CD4-positive, alpha-beta T cell treated with Interleukin-1 beta for 1 hour (primary cell): ENCODE data around the gene GRSF1.
"Not testable (repeated sequence)": the region's sequence is repeated elsewhere in the genome, so short reads cannot be mapped to it uniquely, and the experiment has no call there.

Experiments used
- DNase-seq, 2 donors: peaks; one replicate each; pipeline ENCODE4 v3.0.0-alpha.2; 2020 to 2022

Gene GRSF1, protein sequence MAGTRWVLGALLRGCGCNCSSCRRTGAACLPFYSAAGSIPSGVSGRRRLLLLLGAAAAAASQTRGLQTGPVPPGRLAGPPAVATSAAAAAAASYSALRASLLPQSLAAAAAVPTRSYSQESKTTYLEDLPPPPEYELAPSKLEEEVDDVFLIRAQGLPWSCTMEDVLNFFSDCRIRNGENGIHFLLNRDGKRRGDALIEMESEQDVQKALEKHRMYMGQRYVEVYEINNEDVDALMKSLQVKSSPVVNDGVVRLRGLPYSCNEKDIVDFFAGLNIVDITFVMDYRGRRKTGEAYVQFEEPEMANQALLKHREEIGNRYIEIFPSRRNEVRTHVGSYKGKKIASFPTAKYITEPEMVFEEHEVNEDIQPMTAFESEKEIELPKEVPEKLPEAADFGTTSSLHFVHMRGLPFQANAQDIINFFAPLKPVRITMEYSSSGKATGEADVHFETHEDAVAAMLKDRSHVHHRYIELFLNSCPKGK

DNA sequence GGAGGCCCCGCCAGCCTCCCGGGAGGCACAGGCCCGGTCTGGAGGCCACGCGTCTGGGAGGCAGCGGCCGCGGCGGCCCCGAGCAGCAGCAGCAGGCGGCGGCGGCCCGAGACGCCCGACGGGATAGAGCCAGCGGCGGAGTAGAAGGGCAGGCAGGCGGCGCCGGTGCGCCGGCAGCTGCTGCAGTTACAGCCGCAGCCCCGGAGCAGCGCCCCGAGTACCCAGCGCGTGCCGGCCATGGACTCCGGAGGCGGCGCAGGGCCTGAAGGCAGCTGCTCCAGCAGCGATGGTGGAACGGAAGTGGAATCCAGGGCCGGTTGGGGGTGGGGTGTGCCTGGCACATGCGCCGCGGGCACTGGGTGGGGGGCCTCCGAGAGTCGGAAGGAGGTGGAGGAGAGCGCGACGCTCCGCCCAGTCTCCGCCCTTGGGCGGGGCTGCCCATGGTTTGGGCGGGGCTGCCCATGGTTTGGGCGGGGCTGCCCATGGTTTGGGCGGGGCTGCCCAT is at the start of gene GRSF1:
GRSF1 (minus strand) TSS at position 302 of the 505 bp plus-strand sequence; CDS start at position 239, 63 bp downstream.
- peak; percentile 94 for DNase-seq

DNA sequence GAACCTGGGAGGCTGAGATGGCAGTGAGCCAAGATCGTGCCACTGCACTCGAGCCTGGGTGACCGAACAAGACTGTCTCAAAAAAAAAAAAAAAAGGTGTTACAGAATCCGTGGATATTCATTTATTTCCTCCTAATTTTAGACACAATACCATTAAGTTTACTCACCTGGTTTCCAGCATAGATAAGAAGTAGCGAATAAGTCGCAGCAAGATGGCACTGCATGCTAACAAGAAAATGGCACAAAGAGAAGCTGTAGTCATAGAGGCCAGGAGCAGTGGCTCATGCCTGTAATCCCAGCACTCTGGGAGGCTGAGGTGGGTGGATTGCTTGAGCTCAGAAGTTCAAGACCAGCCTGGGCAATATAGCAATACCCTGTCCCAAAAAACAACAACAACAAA is 45.5 kb upstream of the GRSF1 start:
- no peak for DNase-seq

DNA sequence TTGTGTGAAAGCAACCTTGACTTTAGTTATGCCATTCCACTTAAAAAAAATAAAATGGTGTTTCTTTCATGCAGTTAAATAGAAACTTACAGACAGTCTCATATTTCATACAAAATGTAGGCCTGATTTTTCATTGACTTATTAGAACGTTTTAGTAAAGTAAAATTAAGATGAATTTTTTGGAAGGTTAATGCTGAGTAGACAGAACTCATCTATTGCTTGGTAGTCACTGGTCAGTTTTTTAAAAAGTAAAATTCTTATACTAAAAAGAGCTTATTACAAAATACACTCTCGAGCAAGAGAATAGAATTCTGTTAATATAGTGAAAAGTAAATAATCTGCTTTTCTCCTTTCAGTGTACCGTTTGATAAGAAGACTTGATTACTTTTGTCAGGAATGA is 41.0 kb upstream of the GRSF1 start:
- no peak for DNase-seq

DNA sequence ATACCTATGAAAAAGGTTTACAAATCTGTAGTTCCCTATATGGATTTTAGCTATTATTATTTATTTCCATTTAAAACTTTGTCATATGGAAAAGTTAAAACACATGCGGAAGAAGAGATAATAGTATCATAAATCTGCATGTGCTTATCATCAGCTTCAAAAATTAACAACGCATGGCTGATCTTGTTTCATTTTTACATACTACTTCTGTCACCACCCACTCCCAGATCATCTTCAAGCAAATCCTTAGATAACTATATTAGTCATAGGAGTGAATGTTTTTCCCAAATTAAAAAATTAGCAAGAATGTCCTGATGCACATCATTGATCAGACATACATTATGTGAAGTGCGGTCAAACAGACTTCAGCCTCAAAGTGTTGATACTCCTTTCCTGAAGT is 37.9 kb upstream of the GRSF1 start:
- no peak for DNase-seq

DNA sequence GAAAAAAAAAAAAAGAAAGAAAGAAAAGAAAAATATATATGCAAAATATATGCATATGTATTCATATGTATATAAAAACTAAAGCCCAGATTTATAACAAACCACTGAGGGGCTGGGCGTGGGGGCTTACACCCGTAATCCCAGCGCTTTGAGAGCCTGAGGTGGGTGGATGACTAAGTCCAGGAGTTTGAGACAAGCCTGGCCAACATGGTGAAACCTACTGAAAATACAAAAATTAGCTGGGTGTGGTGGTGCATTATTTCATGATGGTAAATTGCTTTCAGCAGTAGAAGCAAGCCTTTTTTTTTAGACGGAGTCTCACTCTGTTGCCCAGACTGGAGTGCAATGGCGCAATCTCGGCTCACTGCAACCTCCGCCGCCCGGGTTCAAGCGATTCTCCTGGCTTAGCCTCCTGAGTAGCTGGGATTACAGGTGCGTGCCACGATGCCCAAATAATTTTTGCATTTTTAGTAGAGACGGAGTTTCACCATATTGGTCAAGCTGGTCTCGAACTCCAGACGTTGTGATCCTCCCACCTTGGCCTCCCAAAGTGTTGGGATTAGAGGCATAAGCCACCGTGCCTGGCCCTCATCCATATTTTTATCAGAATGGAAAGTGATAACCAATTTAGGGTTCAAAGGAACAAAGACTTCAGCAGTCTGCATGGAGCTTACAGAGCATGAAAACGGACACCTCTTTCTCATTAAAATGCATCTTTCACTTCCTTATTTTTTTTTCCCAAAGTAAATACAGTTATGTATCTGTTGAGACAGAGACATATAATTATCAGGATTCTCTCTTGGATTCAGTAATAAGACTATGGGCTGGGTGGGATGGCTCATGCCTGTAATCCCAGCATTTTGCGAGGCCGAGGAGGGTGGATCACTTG is 34.8 kb upstream of the GRSF1 start:
- DNase-seq: no peak

DNA sequence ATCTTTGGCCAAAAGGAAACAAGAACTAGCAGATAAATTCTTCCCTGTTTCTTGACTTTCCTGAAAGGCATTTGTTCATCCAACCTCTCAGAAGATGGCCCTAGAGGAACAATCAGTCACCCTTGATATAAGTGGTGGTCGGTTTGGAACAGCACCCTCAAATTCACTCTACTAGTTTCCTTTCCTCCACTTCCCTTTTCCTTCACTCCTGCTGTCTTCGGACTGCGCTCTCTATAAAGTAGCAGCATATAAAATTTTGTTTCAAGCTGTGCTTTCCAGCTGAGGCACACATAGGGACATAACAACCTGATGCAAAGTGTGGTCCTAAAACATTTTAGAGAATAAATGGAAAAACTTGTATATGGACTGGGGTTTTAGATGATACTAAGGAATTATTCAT is 33.5 kb upstream of the GRSF1 start:
- no peak for DNase-seq

DNA sequence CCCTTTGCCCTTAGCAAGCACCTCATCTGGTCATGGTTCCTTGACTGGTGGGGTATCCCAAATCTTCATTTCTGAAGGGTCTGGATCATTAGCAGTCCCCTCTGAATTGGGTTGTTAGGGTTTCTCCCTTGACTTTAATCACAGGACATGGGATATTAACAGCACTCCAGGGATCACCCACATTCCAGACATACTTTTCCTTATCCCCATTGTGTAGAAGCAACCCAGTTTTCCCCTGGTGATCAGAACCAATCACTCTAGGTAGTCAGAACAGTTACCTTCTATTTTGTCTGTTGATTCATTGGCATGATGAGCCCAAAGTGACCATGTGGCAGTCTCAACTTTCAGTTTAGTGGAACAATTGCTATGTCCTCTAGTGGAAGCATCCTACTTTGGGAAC is 29.1 kb upstream of the GRSF1 start:
- no peak for DNase-seq

DNA sequence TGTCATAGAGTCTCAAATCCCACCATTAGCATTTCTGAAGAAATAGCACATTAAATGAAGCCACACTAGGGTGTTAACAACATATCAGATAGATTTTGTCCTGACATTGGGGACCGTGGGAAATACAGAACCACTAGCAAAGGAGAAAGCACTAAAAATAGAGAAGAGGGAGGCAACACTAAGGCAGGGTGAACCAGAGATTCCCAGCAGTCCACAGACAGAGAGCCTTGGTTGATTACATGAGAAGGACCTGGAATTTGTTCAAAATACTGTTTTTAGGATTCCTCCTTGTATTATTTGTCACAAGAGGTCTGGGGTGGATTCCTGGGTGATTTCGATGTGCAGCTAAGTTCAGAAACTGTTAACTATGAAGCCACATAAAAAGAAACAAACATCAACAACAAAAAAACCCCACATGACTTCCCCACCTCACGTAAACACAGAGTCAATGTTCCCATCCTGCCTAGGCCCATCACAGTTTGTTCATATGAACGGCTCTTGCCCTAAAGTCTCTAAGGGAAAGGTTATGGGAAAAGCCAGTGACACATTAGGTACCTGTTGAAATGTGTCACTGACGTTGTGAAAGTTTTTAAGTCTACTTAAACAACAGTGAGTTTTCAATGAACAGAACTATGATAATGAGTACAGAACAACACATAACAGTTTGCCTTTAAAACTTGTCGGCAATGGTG is 23.6 kb upstream of the GRSF1 start:
- DNase-seq: no peak

DNA sequence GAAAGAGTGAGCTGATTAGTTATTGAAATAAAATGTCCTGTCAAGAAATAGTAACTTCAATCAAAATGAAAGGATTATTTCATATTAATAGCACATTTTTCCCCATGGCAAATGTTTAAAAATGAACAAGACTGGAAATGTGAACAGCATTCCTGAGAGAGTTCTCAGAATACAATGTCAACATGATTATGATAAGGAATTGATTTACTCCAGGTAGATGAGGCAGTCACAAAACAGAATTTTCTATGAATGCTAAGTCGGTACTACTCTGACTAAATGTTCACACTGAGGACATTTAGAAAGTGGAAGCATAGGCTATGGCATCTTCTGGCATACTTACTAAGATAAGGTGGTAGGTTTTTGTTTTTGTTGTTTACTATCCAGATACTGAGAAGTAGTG is 19.4 kb upstream of the GRSF1 start:
- DNase-seq: no peak

DNA sequence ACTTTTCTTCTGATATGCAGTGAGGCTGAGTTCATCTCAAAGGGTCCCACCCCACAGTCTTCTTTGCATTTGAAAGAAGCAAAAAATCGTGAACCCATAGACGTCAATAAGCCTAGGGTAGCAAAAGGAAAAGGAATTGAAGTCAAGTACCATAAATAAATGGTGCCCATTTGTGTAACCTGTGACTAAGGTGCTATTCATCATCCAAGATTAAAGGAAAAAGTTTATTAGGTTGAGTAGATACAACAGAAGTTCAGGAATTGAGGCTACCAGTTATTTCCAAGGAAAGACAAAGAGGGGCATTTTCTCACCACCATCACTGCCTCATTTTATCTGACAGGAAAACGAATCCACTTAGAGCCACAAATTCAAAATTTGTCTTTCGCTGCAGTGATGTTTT is 18.8 kb upstream of the GRSF1 start:
- DNase-seq: no peak

DNA sequence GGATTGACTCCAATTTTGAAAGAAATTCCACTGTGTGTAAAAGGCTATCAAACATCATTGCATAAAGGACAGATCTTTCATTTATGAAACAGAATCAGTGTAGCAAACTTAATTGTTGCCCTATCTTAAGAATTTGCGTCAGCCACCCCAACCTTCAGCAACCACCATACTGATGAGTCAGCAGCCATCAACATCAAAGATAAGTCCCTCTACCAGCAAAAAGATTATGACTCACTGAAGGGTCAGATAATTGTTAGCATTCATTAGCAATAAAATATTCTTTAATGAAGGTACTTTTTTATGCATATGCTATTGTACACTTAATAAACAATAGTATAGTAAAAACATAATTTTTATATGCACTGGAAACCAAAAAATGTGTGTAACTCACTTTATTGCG is 15.8 kb upstream of the GRSF1 start:
- DNase-seq: no peak

DNA sequence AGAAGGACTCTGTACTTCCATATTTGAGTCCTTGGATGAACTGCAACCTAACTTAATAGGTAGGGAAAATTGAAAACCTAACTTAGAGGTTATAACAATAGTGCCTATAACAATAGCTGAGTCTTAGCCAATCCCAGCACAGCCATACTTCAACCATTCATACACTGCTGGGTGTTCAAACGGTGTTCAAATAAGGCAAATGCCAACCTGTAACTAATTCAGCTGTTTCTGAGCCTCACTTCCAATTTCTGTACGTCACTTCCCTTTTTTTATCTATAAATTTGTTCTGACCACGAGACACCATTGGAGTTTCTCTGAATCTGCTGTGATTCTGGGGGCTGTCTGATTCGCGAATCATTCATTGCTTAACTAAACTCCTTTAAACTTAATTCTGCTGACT is 9.6 kb upstream of the GRSF1 start:
- no peak for DNase-seq

DNA sequence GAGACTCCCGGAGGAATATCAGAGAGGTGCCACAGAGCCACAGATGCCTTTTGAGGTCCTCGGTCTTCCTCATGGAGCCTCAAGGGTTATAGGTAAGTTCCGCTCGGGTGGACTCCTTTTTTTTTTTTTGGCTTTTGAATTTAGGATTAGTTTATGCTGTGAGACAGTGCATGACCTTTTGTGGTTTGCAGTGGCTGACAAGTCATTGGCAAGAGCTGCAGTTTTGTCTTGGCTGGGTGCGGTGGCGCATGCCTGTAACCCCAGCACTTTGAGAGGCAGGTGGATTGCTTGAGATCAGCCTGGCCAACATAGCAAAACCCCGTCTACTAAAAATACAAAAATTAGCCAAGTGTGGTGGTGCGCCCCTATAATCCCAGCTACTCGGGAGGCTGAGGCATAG is 4.5 kb upstream of the GRSF1 start:
- DNase-seq: peak in 1 of 2 donors; percentile 22

DNA sequence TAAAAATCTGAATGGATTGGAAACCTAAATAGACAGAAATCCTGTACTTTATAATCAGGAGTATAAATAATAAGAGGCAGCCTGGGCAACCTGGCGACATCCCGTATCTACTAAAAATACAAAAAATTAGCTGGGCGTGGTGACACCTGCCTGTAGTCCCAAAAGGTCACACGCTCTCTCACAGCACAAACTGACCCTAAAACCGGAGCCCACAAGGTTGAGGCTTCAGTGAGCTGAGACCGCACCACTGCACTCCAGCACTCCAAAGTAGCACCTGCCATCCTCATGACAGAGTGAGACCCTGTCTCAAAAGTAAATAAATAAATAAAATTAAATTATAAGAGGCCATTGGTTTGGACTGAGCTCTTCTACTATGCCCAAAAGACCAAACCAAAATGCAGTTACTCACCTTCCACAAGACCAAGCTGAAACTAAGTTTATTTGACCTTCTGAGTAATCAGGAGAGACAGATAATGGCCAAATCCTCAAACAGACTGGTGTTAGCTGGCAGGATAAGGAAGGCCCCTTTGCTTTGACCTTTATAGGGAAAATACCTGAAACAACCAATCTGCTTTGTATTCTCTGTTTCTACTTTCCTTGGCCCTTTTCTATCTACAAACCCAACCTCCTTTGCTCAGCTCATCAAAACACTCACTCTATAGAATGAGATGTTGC is 3.2 kb upstream of the GRSF1 start:
- no peak for DNase-seq

DNA sequence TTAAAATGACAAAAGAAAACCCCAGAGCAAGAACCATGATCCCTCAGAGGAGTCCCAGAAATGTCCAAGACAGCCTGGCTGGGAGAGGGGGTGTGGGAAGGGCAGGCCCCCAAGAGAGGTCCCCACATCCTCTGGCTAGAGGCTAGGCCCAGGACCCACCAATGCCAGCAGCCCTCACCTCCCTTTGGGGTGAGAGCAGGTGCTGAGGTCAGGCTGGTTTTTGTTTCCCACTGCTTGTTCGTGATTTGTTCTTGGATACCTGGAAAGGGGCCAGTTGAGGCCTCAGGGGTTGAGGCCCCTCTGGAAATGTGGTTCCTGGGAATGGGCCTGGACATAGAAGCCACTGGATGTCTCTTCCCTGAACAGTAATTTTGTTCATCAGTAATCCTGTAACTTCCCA is 2.3 kb upstream of the GRSF1 start:
- DNase-seq: no peak

DNA sequence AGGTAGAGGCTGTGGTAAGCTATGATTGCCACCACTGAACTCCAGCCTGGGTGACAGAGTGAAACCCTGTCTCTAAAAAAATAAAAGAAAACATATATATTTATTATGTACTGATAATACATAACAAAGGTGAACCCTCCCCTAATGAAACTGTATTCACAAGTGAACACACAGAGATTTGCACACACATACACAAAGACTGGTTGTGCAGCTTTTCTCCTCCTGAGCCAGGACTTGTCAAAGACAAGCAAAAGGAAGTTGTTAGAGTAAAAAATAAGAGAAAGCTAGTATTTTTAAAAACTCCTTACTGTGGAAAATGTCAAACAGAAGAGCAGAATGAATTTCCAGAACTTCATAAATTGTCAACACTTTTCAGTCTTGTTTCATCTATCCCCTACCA is 1.5 kb upstream of the GRSF1 start:
- DNase-seq: no peak

DNA sequence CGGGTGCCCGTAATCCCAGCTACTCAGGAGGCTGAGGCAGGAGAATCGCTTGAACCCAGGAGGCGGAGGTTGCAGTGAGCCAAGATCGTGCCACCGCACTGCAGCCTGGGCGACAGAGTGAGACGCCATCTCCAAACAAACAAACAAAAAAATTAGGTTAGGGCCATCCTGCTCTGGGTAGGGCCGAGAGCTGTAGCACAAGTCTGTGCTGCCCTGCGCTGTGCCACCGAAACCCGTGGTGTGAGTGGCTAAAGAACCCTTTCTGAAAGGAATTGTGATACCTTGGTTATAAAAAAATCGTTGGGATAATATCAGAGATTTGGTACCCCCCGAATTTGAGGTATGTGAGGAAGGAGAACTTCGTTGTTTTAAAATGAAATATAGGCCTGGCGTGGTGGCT is 941 bp upstream of the GRSF1 start:
- DNase-seq: not testable (repeated sequence)

DNA sequence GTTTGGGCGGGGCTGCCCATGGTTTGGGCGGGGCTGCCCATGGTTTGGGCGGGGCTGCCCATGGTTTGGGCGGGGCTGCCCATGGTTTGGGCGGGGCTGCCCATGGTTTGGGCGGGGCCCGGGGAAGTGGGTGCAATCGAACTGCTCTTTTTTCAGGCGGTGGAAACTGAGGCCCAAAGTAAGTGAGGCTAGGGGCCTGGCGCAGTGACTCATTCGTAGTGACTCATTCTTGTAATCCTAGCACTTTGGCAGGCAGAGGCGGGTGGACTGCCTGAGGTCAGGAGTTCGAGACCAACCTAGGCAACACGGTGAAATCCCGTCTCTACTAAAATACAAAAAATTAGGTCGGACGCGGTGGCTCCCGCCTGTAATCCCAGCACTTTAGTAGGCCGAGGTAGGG is 447 bp upstream of the GRSF1 start:
- peak in 1 of 2 donors; percentile 70 for DNase-seq

DNA sequence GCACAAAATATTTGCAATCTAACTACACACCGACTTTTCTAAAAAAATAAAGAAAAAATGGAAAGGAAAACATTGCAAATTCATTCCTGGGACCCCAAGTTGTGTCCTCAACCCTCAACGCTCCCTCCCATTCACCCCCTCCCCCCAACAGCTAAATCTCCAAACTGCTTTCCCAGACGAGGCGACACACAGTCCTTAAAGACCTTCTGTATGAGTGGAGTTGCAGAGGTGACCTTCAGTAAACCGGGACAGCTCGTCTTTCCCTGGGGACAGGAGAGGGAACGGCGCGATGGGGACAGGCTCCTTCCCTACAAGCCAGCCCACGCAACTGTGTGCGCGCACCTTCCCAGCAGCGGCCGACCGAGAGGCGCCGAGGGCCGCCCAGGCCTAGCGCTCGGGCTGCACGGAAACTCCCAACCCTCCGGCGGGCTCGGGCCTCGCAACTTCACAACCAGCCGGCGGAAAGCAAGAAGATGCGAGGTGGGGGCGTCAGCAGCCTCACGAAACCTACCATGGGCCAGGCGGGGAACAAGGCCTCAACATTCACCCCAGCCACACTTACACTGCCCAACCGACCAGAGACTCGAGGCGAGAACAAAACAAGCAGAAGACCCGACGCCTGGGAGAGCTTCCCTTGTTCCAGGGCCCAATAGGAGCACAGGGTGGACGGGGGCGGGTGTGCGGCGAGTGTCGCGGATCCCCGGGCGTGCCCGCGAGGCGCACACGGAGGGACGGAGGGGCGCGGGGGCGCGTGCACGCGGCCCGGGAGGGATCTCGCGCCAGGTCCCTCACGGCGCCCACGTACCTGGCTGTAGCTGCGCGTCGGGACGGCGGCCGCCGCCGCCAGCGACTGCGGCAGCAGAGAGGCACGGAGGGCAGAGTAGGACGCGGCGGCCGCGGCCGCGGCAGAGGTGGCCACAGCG is 763 bp downstream of the GRSF1 start:
- DNase-seq: peak; percentile 64 to 66

DNA sequence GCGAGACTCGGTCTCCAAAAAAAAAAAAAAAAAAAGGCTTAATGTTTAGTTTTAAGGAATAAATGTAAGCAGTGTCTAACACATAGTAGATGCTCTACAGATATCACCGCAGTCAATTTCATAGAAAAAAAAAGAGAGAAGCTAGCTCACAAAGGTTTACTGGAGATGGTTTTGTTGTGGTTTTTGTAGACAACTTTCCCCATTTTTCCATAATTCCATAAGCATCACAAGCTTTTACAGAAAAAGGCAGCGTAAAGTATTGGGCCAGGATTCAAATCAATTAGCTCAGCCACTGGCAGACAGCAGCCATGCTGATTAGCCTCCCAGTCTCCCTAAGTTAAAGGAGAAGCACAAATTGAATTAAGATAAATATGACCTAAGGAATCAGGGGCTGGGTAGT is 1.5 kb downstream of the GRSF1 start:
- no peak for DNase-seq

DNA sequence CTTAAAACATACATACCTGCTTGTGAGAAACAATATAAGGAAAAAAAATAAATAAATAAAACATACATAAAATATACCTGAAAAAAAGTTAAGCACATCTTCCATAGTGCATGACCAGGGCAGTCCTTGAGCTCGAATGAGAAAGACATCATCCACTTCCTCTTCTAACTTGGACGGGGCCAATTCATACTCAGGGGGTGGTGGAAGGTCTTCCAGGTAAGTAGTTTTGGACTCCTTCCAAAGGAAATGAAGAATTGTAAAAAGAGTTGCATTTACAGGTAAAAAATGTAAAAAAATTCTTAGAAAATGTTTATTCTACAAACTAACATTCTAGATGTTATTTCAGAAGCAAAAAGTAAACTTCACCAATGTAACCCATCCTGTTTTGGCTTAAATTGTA is 3.6 kb downstream of the GRSF1 start:
- DNase-seq: no peak
